Colonic mucosa (tissue), 4 donors: Measurements from ENCODE around the gene ADAT3. TPM values are rescaled to one million over a fixed set of nuclear protein-coding genes. Genes with fewer than 3 reads are reported as not detected.

ENCODE experiments used
- DNase-seq: peaks from one replicate; pipeline ENCODE4 v3.0.0-alpha.2; 2020
- H3K27ac ChIP-seq: fragments of 200-600 bp; one replicate; pipeline ENCODE4 v1.8.0; 2021
- H3K27me3 ChIP-seq: fragments of 200-600 bp; one replicate; pipeline ENCODE4 v1.8.0; 2021
- H3K36me3 ChIP-seq: fragments of 200-600 bp; one replicate; pipeline ENCODE4 v1.8.0; 2021
- H3K4me1 ChIP-seq: fragments of 200-600 bp; one replicate; pipeline ENCODE4 v1.8.0; 2021; ENCODE audit warnings: mild to moderate bottlenecking
- H3K4me3 ChIP-seq: fragments of 200-600 bp; one replicate; pipeline ENCODE4 v1.8.0; 2021
- H3K9ac ChIP-seq, 2 donors: one replicate each; pipeline ENCODE4 v1.7.0; 2013; ENCODE audit warnings: control low read depth in 2 of 2, low read depth in 2 of 2, low read length in 2 of 2
- H3K9me3 ChIP-seq: fragments of 200-600 bp; one replicate; pipeline ENCODE4 v1.8.0; 2021
- CTCF ChIP-seq: fragments of 200-600 bp; IDR thresholded peaks from one replicate; pipeline ENCODE4 v1.8.0; 2022; ENCODE audit warnings: antibody characterized with exemption, mild to moderate bottlenecking
- intact Hi-C: fragments of 100-400 bp; cut with DNase I; formaldehyde crosslinking; loops from one replicate; pipeline ENCODE4 v1.14.1; 2022
- total RNA-seq, 2 donors: library from RNA; stranded (reverse); fragmentation: NEBNext Ultra II Directional in 1 of 2; extraction: Animal tissue kit (Norgen Biotek cat#: 25700) in 1 of 2; gene quantifications; one replicate each; pipeline ENCODE4 v1.2.1, GENCODE V29; 2021
- donor health status: healthy.
- donor health status: DM: no; HTN: no; CAD: no.
- donor health status: DM: no; HTN: no; CAD: no.

Gene ADAT3
- total RNA-seq, 2 donors from 2014 or later, result 14.2 to 24.7 TPM

- Histone ChIP-seq H3K9me3 (no peaks in the 10 kb centered on the region), H3K9ac (no peak overlapping the region), H3K27ac (no peak overlapping the region), H3K4me1 (peaks cover 10% of the 10 kb centered on the region), H3K4me3 (no peak overlapping the region), H3K27me3 (no peaks in the 10 kb centered on the region), H3K36me3 (no peaks in the 10 kb centered on the region)
- DNase-seq, result no peak
- intact Hi-C loops, result loop anchor here (10.0 kb wide), 2 partner anchors 77 to 137 kb away; partner anchors contain the start of gene BTBD2
- TF ChIP-seq CTCF, result no peak
Measured at GRCh38 chr19:1938071-1938470, 32.9 kb downstream of the ADAT3 start.

GRCh38 chr19:1941146-1942077 is 36.2 kb downstream of the ADAT3 start, which contains the start of gene CSNK1G2:
CSNK1G2 (plus strand) TSS chr19:1941172; CDS start chr19:1969773, 28,601 bp downstream.
- DNase-seq, result no peak
- H3K9ac ChIP-seq, result peak within 1 kb of the TSS; percentile 85 to 96
- peaks cover 21% of the 10 kb centered on the region for H3K4me1 ChIP-seq
- no peaks in the 10 kb centered on the region for H3K36me3 ChIP-seq
- H3K27me3 ChIP-seq, result no peaks in the 10 kb centered on the region
- no peaks in the 10 kb centered on the region for H3K9me3 ChIP-seq
- peak within 1 kb of the TSS; percentile 61 for H3K4me3 ChIP-seq
- intact Hi-C loops, result no loop called here
- H3K27ac ChIP-seq, result peak within 1 kb of the TSS; percentile 98
- TF ChIP-seq CTCF, result no peak

GRCh38 chr19:1942078-1942933 is 37.1 kb downstream of the ADAT3 start:
- H3K9ac ChIP-seq, result peak overlapping the region; percentile 80 to 96
- H3K36me3 ChIP-seq, result no peaks in the 10 kb centered on the region
- H3K4me3 ChIP-seq, result peak overlapping the region; percentile 61
- H3K9me3 ChIP-seq, result no peaks in the 10 kb centered on the region
- intact Hi-C loops, result no loop called here
- no peak for TF ChIP-seq CTCF
- DNase-seq, result peak; percentile 83
- peak overlapping the region; percentile 86 for H3K27ac ChIP-seq
- H3K27me3 ChIP-seq, result no peaks in the 10 kb centered on the region
- H3K4me1 ChIP-seq, result peaks cover 21% of the 10 kb centered on the region

GRCh38 chr19:1942934-1943555 is 37.8 kb downstream of the ADAT3 start:
- Histone ChIP-seq H3K4me1 (peaks cover 21% of the 10 kb centered on the region), H3K27ac (peak overlapping the region; percentile 86), H3K27me3 (no peaks in the 10 kb centered on the region), H3K9ac (peak overlapping the region in 1 of 2 donors; percentile 96), H3K36me3 (no peaks in the 10 kb centered on the region), H3K4me3 (peak overlapping the region; percentile 61), H3K9me3 (no peaks in the 10 kb centered on the region)
- intact Hi-C loops, result no loop called here
- no peak for DNase-seq
- no peak for TF ChIP-seq CTCF

- Histone ChIP-seq H3K27me3 (no peaks in the 10 kb centered on the region), H3K9me3 (no peaks in the 10 kb centered on the region), H3K27ac (no peak overlapping the region), H3K36me3 (no peaks in the 10 kb centered on the region), H3K4me1 (peaks cover 21% of the 10 kb centered on the region), H3K9ac (no peak overlapping the region), H3K4me3 (peak overlapping the region; percentile 61)
- intact Hi-C loops, result no loop called here
- DNase-seq, result no peak
- no peak for TF ChIP-seq CTCF
Measured at GRCh38 chr19:1943661-1944087, 38.5 kb downstream of the ADAT3 start.
